Measurements from ENCODE around the gene TMEM220.

Gene TMEM220

GRCh38 chr17:10666906-10667305 is 62.9 kb downstream of the TMEM220 start:
- Histone ChIP-seq H4K20me1 (ENCODE audit: insufficient read depth) (no peaks in the 10 kb centered on the region), H3K4me1 (ENCODE audit: low read depth, poor library complexity, severe bottlenecking) (no peaks in the 10 kb centered on the region), H3K79me2 (ENCODE audit: insufficient read depth, low read depth) (no peaks in the 10 kb centered on the region), H3K9ac (no peak overlapping the region), H3K4me3 (IDR thresholded peaks at IDR 0.05; ENCODE audit: insufficient read depth, low read depth, low read length) (no peak overlapping the region), H3K27me3 (ENCODE audit: insufficient read depth, low read depth) (no peaks in the 10 kb centered on the region), H3K27ac (no peak overlapping the region), H3K4me2 (no peak overlapping the region), H3K36me3 (ENCODE audit: insufficient read depth) (no peaks in the 10 kb centered on the region), H2AFZ (ENCODE audit: low read depth) (no peak overlapping the region)
- no peak for TF ChIP-seq CTCF (conservative IDR thresholded peaks at IDR 0.05; ENCODE audit: low read depth, low read length)

GRCh38 chr17:10664571-10664970 is 65.3 kb downstream of the TMEM220 start:
- Histone ChIP-seq H4K20me1 (ENCODE audit: insufficient read depth) (no peaks in the 10 kb centered on the region), H3K36me3 (ENCODE audit: insufficient read depth) (no peaks in the 10 kb centered on the region), H2AFZ (ENCODE audit: low read depth) (no peak overlapping the region), H3K27ac (no peak overlapping the region), H3K9ac (no peak overlapping the region), H3K4me2 (no peak overlapping the region), H3K4me1 (ENCODE audit: low read depth, poor library complexity, severe bottlenecking) (no peaks in the 10 kb centered on the region), H3K4me3 (IDR thresholded peaks at IDR 0.05; ENCODE audit: insufficient read depth, low read depth, low read length) (no peak overlapping the region), H3K79me2 (ENCODE audit: insufficient read depth, low read depth) (no peaks in the 10 kb centered on the region), H3K27me3 (ENCODE audit: insufficient read depth, low read depth) (no peaks in the 10 kb centered on the region)
- TF ChIP-seq CTCF (conservative IDR thresholded peaks at IDR 0.05; ENCODE audit: low read depth, low read length): no peak
